WTC11 (cell line): ENCODE results near the gene PPP1R12A. TPM values are rescaled to one million over a fixed set of nuclear protein-coding genes. Genes with fewer than 3 reads are reported as not detected.

Source experiments
- ATAC-seq: fragments of 200-7000 bp; cut with Tn5 transposase; 2 replicates; pipeline ENCODE4 v1.10.0; 2021; ENCODE audit warnings: mild to moderate bottlenecking, moderate library complexity
- CTCF ChIA-PET: fragments of 300-600 bp; sonication (Branson Sonifier 250); formaldehyde crosslinking; loops from one replicate; lab custom pipeline; 2021; ENCODE audit warnings: antibody characterized with exemption; lab: Charles Lee
- POLR2A ChIA-PET: fragments of 350-600 bp; sonication (Branson Sonifier 250); formaldehyde crosslinking; loops from one replicate; lab custom pipeline; 2021; ENCODE audit warnings: antibody characterized with exemption; lab: Charles Lee
- DNase-seq: peaks from one replicate; pipeline ENCODE4 v3.0.0; 2021; ENCODE audit warnings: low spot score
- H3K27ac Mint-ChIP-seq: 2 replicates; pipeline ENCODE4 v1.8.0; 2021; ENCODE audit warnings: mixed read lengths
- H3K27me3 Mint-ChIP-seq: 2 replicates; pipeline ENCODE4 v1.8.0; 2021; ENCODE audit warnings: low read depth, mild to moderate bottlenecking, moderate library complexity, mixed read lengths
- H3K36me3 Mint-ChIP-seq: 2 replicates; pipeline ENCODE4 v1.8.0; 2021; ENCODE audit warnings: mixed read lengths
- H3K4me1 Mint-ChIP-seq: 2 replicates; pipeline ENCODE4 v1.8.0; 2022; ENCODE audit warnings: mixed read lengths
- H3K4me3 Mint-ChIP-seq: 2 replicates; pipeline ENCODE4 v1.8.0; 2021; ENCODE audit warnings: mild to moderate bottlenecking, moderate library complexity, mixed read lengths
- H3K9me3 Mint-ChIP-seq: 2 replicates; pipeline ENCODE4 v1.8.0; 2021; ENCODE audit warnings: mixed read lengths
- CREM ChIP-seq: sonication (generic); formaldehyde crosslinking; IDR thresholded peaks from 2 replicates; pipeline ENCODE4 v1.8.1; 2022; ENCODE audit warnings: mild to moderate bottlenecking, missing genetic modification reagents, moderate library complexity
- EMX1 ChIP-seq: fragments of 250-450 bp; sonication (Bioruptor Pico); IDR thresholded peaks from 2 replicates; pipeline ENCODE4 v1.8.0; 2021; ENCODE audit warnings: mild to moderate bottlenecking
- ETV6 ChIP-seq: sonication (generic); formaldehyde crosslinking; IDR thresholded peaks from 2 replicates; pipeline ENCODE4 v1.8.1; 2022; ENCODE audit warnings: mild to moderate bottlenecking, missing genetic modification reagents
- FOXP1 ChIP-seq: sonication (generic); formaldehyde crosslinking; IDR thresholded peaks from 2 replicates; pipeline ENCODE4 v1.8.0; 2022; ENCODE audit warnings: missing genetic modification reagents, mild to moderate bottlenecking, moderate library complexity, borderline replicate concordance
- GABPB1 ChIP-seq: sonication (generic); formaldehyde crosslinking; IDR thresholded peaks from 2 replicates; pipeline ENCODE4 v1.8.1; 2023; ENCODE audit warnings: mild to moderate bottlenecking, missing genetic modification reagents
- JAZF1 ChIP-seq: fragments of 250-450 bp; sonication (Bioruptor Pico); IDR thresholded peaks from 2 replicates; pipeline ENCODE4 v1.9.0; 2021; ENCODE audit warnings: moderate library complexity, mild to moderate bottlenecking, inconsistent platforms
- MXD4 ChIP-seq: fragments of 250-450 bp; sonication (Bioruptor Pico); IDR thresholded peaks from 2 replicates; pipeline ENCODE4 v1.8.0; 2021; ENCODE audit warnings: mild to moderate bottlenecking, moderate library complexity, borderline replicate concordance
- NFATC4 ChIP-seq: fragments of 250-450 bp; sonication (Bioruptor Pico); IDR thresholded peaks from 2 replicates; pipeline ENCODE4 v1.9.0; 2021; ENCODE audit warnings: mild to moderate bottlenecking
- NR2C2 ChIP-seq: sonication (generic); formaldehyde crosslinking; IDR thresholded peaks from 2 replicates; pipeline ENCODE4 v1.8.0; 2022; ENCODE audit warnings: mild to moderate bottlenecking, missing genetic modification reagents
- OVOL2 ChIP-seq: fragments of 250-450 bp; sonication (Bioruptor Pico); IDR thresholded peaks from 2 replicates; pipeline ENCODE4 v1.9.0; 2021; ENCODE audit warnings: mild to moderate bottlenecking, borderline replicate concordance
- RORB ChIP-seq: fragments of 250-450 bp; sonication (Bioruptor Pico); IDR thresholded peaks from 2 replicates; pipeline ENCODE4 v1.9.0; 2021; ENCODE audit warnings: mild to moderate bottlenecking
- SMAD3 ChIP-seq: sonication (generic); formaldehyde crosslinking; IDR thresholded peaks from 2 replicates; pipeline ENCODE4 v1.8.0; 2022; ENCODE audit warnings: missing genetic modification reagents, mild to moderate bottlenecking, borderline replicate concordance
- SMAD4 ChIP-seq: sonication (generic); formaldehyde crosslinking; IDR thresholded peaks from 2 replicates; pipeline ENCODE4 v1.8.0; 2022; ENCODE audit warnings: mild to moderate bottlenecking, missing genetic modification reagents
- SP1 ChIP-seq: sonication (generic); formaldehyde crosslinking; conservative IDR thresholded peaks from 2 replicates; pipeline ENCODE4 v1.8.1; 2022; ENCODE audit warnings: missing genetic modification reagents
- TEAD4 ChIP-seq: sonication (generic); formaldehyde crosslinking; IDR thresholded peaks from 2 replicates; pipeline ENCODE4 v1.8.0; 2022; ENCODE audit warnings: mild to moderate bottlenecking, missing genetic modification reagents
- ZNF219 ChIP-seq: sonication (generic); formaldehyde crosslinking; IDR thresholded peaks from 2 replicates; pipeline ENCODE4 v1.8.0; 2023; ENCODE audit warnings: missing genetic modification reagents, mild to moderate bottlenecking, borderline replicate concordance
- ZNF317 ChIP-seq: sonication (generic); formaldehyde crosslinking; IDR thresholded peaks from 2 replicates; pipeline ENCODE4 v1.8.1; 2023; ENCODE audit warnings: low read depth, mild to moderate bottlenecking, moderate library complexity, missing genetic modification reagents, borderline replicate concordance
- total RNA-seq: library from RNA; stranded (reverse); gene quantifications from 3 replicates; pipeline ENCODE4 v1.2.3, GENCODE V29; 2021
- TF ChIP-seq, protein P1 (sequence below): sonication (generic); formaldehyde crosslinking; IDR thresholded peaks from 2 replicates; pipeline ENCODE4 v1.8.1; 2022; ENCODE audit warnings: low read depth, mild to moderate bottlenecking, moderate library complexity, missing genetic modification reagents, borderline replicate concordance
- TF ChIP-seq, protein P2 (sequence below): fragments of 250-450 bp; sonication (Bioruptor Pico); IDR thresholded peaks from 2 replicates; pipeline ENCODE4 v1.9.0; 2021; ENCODE audit warnings: mild to moderate bottlenecking
- TF ChIP-seq, protein P3 (sequence below): sonication (generic); formaldehyde crosslinking; IDR thresholded peaks from 2 replicates; pipeline ENCODE4 v1.8.1; 2023; ENCODE audit warnings: mild to moderate bottlenecking, missing genetic modification reagents, moderate library complexity
- TF ChIP-seq, protein P4 (sequence below): sonication (generic); formaldehyde crosslinking; IDR thresholded peaks from 2 replicates; pipeline ENCODE4 v1.8.0; 2023; ENCODE audit warnings: missing genetic modification reagents
- TF ChIP-seq, protein P5 (sequence below): fragments of 250-450 bp; sonication (Bioruptor Pico); IDR thresholded peaks from 2 replicates; pipeline ENCODE4 v2.1.2; 2022; ENCODE audit warnings: mild to moderate bottlenecking, moderate library complexity

PPP1R12A gene
- total RNA-seq, 1 experiment from 2014 or later, result 83.8 TPM

DNA sequence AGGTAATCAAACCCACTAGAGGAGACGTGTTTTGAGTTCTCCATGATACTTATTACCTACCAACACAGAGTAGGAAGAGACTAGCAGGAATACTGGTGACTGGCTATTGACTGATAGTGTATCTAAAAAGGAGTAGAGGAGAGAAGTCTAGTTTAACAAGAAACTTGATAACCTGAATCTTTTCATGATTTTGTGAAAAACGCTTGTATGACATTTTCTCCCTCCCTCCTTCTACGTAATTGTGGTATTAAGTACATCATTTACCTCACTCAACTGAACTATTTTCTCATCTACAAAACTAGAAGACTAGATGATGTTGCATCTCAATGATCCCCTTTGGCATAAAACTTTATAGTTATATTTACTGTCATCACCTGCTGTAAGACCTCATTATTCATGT, 107.4 kb downstream of the PPP1R12A start:
- no peaks in the 10 kb centered on the region for H3K9me3 Mint-ChIP-seq
- TF ChIP-seq NFATC4 (CRISPR knock-in tag), result no peak
- TF ChIP-seq, protein P1, sequence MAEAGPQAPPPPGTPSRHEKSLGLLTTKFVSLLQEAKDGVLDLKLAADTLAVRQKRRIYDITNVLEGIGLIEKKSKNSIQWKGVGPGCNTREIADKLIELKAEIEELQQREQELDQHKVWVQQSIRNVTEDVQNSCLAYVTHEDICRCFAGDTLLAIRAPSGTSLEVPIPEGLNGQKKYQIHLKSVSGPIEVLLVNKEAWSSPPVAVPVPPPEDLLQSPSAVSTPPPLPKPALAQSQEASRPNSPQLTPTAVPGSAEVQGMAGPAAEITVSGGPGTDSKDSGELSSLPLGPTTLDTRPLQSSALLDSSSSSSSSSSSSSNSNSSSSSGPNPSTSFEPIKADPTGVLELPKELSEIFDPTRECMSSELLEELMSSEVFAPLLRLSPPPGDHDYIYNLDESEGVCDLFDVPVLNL, result no peak
- TF ChIP-seq, all 79 proteins: peak for 0
- H3K4me1 Mint-ChIP-seq, result peaks cover 11% of the 10 kb centered on the region
- H3K27me3 Mint-ChIP-seq, result no peaks in the 10 kb centered on the region
- no peak overlapping the region for H3K4me3 Mint-ChIP-seq
- ATAC-seq (no peak), DNase-seq (no peak)
- POLR2A ChIA-PET, result no interaction called here
- H3K36me3 Mint-ChIP-seq, result no peaks in the 10 kb centered on the region
- H3K27ac Mint-ChIP-seq, result no peak overlapping the region
- CTCF ChIA-PET, result no interaction called here

DNA sequence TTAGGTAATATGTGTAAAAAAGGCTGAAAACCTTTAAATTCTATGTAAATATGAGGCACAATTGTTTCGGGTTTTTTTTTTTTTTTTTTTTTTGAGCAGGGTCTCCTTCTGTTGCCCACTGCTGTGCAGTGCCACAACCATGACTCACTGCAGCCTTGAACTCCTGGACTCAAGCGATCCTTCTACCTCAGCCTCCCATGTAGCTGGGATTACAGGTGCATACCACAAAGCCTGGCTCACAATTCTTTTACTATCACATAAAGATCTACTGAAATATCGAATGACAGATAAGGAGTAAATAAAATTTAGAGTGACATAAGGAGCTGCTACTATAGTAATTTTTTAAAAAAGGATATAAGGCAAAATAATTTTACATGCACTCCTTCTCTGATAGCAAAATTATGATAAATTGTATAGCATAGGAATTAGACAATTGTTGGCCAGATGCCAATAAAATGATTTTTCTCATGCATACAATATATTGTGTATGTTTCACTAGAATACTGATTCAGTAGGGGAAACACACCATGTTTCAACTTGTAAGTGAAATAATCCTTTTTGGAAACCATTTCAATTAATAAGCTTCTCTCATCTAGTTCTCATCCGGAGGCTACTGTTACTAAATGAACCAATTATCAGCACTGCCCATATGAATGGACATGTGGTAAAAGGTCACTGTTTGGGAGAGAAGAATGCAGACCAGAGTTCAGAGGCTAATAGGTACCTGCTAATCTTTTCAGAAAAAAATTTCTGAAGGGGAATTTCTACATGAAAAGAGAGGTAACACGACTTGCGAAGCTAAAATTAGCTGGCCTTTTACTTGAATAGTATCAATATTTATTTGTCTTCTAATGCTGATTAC, 108.4 kb downstream of the PPP1R12A start:
- Mint-ChIP-seq H3K27me3 (no peaks in the 10 kb centered on the region), H3K4me1 (peaks cover 11% of the 10 kb centered on the region), H3K36me3 (no peaks in the 10 kb centered on the region), H3K9me3 (no peaks in the 10 kb centered on the region), H3K27ac (no peak overlapping the region), H3K4me3 (no peak overlapping the region)
- no peak for ATAC-seq
- ChIA-PET POLR2A (no interaction called here), CTCF (no interaction called here)
- DNase-seq, result no peak
- TF ChIP-seq, protein P2, sequence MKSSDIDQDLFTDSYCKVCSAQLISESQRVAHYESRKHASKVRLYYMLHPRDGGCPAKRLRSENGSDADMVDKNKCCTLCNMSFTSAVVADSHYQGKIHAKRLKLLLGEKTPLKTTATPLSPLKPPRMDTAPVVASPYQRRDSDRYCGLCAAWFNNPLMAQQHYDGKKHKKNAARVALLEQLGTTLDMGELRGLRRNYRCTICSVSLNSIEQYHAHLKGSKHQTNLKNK, result no peak
- TF ChIP-seq NFATC4 (CRISPR knock-in tag) (no peak), TEAD4 (CRISPR knock-in tag) (no peak)

DNA sequence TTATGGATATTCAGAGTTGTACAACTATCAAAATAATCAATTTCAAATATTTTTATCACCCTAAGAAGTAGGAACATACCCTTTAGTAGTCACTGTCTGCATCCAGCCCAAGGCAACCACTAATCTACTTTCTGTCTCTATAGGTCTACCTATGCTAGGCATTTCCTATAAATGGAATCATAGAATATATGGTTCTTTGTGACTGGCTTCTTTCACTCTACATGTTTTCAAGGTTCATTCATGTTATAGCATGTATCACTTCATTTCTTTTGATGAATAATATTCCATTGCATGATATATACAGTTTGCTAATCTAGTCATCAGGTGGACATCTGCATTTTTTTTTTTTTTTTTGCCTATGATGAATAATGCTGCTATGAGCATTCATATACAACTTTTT, 112.4 kb downstream of the PPP1R12A start:
- H3K9me3 Mint-ChIP-seq, result no peaks in the 10 kb centered on the region
- ChIA-PET POLR2A (no interaction called here), CTCF (no interaction called here)
- ATAC-seq (no peak), DNase-seq (no peak)
- H3K27me3 Mint-ChIP-seq, result no peaks in the 10 kb centered on the region
- peaks cover 9% of the 10 kb centered on the region for H3K4me1 Mint-ChIP-seq
- H3K27ac Mint-ChIP-seq, result no peak overlapping the region
- TF ChIP-seq FOXP1 (CRISPR knock-in tag), result no peak
- TF ChIP-seq, protein P3, sequence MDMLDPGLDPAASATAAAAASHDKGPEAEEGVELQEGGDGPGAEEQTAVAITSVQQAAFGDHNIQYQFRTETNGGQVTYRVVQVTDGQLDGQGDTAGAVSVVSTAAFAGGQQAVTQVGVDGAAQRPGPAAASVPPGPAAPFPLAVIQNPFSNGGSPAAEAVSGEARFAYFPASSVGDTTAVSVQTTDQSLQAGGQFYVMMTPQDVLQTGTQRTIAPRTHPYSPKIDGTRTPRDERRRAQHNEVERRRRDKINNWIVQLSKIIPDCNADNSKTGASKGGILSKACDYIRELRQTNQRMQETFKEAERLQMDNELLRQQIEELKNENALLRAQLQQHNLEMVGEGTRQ, result no peak
- no peak for TF ChIP-seq ZNF219 (CRISPR knock-in tag)
- no peak for TF ChIP-seq JAZF1
- TF ChIP-seq, protein P4, sequence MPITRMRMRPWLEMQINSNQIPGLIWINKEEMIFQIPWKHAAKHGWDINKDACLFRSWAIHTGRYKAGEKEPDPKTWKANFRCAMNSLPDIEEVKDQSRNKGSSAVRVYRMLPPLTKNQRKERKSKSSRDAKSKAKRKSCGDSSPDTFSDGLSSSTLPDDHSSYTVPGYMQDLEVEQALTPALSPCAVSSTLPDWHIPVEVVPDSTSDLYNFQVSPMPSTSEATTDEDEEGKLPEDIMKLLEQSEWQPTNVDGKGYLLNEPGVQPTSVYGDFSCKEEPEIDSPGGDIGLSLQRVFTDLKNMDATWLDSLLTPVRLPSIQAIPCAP (CRISPR knock-in tag), result no peak
- TF ChIP-seq TEAD4 (CRISPR knock-in tag), result no peak
- TF ChIP-seq, protein P5, sequence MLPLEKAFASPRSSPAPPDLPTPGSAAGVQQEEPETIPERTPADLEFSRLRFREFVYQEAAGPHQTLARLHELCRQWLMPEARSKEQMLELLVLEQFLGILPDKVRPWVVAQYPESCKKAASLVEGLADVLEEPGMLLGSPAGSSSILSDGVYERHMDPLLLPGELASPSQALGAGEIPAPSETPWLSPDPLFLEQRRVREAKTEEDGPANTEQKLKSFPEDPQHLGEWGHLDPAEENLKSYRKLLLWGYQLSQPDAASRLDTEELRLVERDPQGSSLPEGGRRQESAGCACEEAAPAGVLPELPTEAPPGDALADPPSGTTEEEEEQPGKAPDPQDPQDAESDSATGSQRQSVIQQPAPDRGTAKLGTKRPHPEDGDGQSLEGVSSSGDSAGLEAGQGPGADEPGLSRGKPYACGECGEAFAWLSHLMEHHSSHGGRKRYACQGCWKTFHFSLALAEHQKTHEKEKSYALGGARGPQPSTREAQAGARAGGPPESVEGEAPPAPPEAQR (CRISPR knock-in tag), result no peak
- TF ChIP-seq SMAD3, result no peak
- TF ChIP-seq EMX1 (CRISPR knock-in tag), result no peak
- TF ChIP-seq SMAD4 (CRISPR knock-in tag), result no peak
- TF ChIP-seq SP1 (CRISPR knock-in tag), result no peak
- no peak for TF ChIP-seq NR2C2 (CRISPR knock-in tag)
- TF ChIP-seq RORB (CRISPR knock-in tag), result no peak
- no peak for TF ChIP-seq ZNF317
- no peak for TF ChIP-seq MXD4
- no peak for TF ChIP-seq CREM (CRISPR knock-in tag)
- TF ChIP-seq GABPB1 (CRISPR knock-in tag), result no peak
- no peak for TF ChIP-seq ETV6
- TF ChIP-seq OVOL2 (CRISPR knock-in tag), result no peak
- peaks cover 13% of the 10 kb centered on the region for H3K36me3 Mint-ChIP-seq
- no peak overlapping the region for H3K4me3 Mint-ChIP-seq
